OCI-LY7 (cell line): ENCODE results near the gene KCNIP3. TPM values are rescaled to one million over a fixed set of nuclear protein-coding genes. Genes with fewer than 3 reads are reported as not detected.

ENCODE experiments used
- BruUV-seq: library from RNA; stranded (reverse); fragments of 400-500 nt; replicated peaks from 2 replicates; lab custom pipeline; 2021; lab: Mats Ljungman, UMichigan
- CTCF ChIA-PET: fragments of 300-600 bp; sonication (Branson Sonifier 250); formaldehyde crosslinking; loops from one replicate; lab custom pipeline; 2022; ENCODE audit warnings: antibody characterized with exemption; ENCODE audit not compliant: unreplicated experiment; lab: Charles Lee
- POLR2A ChIA-PET: fragments of 300-600 bp; sonication (Branson Sonifier 250); formaldehyde crosslinking; loops from one replicate; lab custom pipeline; 2022; ENCODE audit warnings: antibody characterized with exemption; lab: Charles Lee
- DNase-seq: peaks from one replicate; pipeline ENCODE4 v3.0.0-alpha.2; 2015; ENCODE audit warnings: low spot score
- H2AFZ ChIP-seq: fragments of 200-600 bp; sonication (generic), shearing (Covaris generic); 2 replicates; pipeline ENCODE4 v1.6.1; 2014; ENCODE audit warnings: mild to moderate bottlenecking, antibody characterized with exemption, low read length, moderate library complexity
- H3K27ac ChIP-seq: fragments of 200-600 bp; sonication (generic); 2 replicates; pipeline ENCODE4 v1.5.1; 2014; ENCODE audit warnings: mixed run types, low read depth, mild to moderate bottlenecking, moderate library complexity, low read length, inconsistent platforms; ENCODE audit not compliant: poor library complexity, severe bottlenecking
- H3K36me3 ChIP-seq: fragments of 200-600 bp; sonication (generic); 2 replicates; pipeline ENCODE4 v1.6.1; 2014; ENCODE audit warnings: mild to moderate bottlenecking, antibody characterized with exemption, low read length, moderate library complexity, mixed read lengths; ENCODE audit not compliant: insufficient read depth
- H3K4me1 ChIP-seq: fragments of 200-600 bp; sonication (generic); 2 replicates; pipeline ENCODE4 v1.5.1; 2014; ENCODE audit warnings: mild to moderate bottlenecking, low read length; ENCODE audit not compliant: insufficient read depth, poor library complexity, severe bottlenecking
- H3K4me2 ChIP-seq: fragments of 200-600 bp; sonication (generic); 2 replicates; pipeline ENCODE4 v1.6.1; 2014; ENCODE audit warnings: mild to moderate bottlenecking, low read length
- H3K4me3 ChIP-seq: fragments of 200-600 bp; sonication (generic); 2 replicates; pipeline ENCODE4 v1.5.1; 2014; ENCODE audit warnings: mild to moderate bottlenecking, low read depth, low read length; ENCODE audit not compliant: poor library complexity, severe bottlenecking
- H3K79me2 ChIP-seq: fragments of 200-600 bp; sonication (generic); 2 replicates; pipeline ENCODE4 v1.6.1; 2016; ENCODE audit warnings: low read depth, mild to moderate bottlenecking, low read length, moderate library complexity, mixed read lengths; ENCODE audit not compliant: insufficient read depth
- H3K9me2 ChIP-seq: fragments of 200-600 bp; sonication (generic); 2 replicates; pipeline ENCODE4 v1.6.1; 2016; ENCODE audit warnings: mild to moderate bottlenecking, low read length, mixed read lengths; ENCODE audit not compliant: insufficient read depth
- H3K9me3 ChIP-seq: fragments of 200-600 bp; sonication (generic); 2 replicates; pipeline ENCODE4 v1.6.1; 2014; ENCODE audit warnings: mild to moderate bottlenecking, mixed run types, low read length, mixed read lengths
- H4K20me1 ChIP-seq: fragments of 200-600 bp; sonication (generic); 2 replicates; pipeline ENCODE4 v1.6.1; 2014; ENCODE audit warnings: mild to moderate bottlenecking, antibody characterized with exemption, low read length, moderate library complexity, mixed read lengths; ENCODE audit not compliant: insufficient read depth
- EZH2phosphoT487 ChIP-seq: fragments of 200-600 bp; sonication (generic); IDR thresholded peaks from 2 replicates; pipeline ENCODE4 v1.6.1; 2018; ENCODE audit warnings: low read depth, borderline replicate concordance, mild to moderate bottlenecking, mixed run types, antibody characterized with exemption, low read length, moderate library complexity, mixed read lengths
- intact Hi-C: fragments of 100-400 bp; cut with micrococcal nuclease; formaldehyde crosslinking; loops from one replicate; pipeline ENCODE4 v1.10.0; 2022; ENCODE audit not compliant: unreplicated experiment
- total RNA-seq, 2 experiments: library from RNA; depleted of rRNA in 1 of 2; stranded (reverse); fragments of >200 nt in 1 of 2; shearing (Covaris generic) in 1 of 2; gene quantifications; 2 replicates each; pipeline ENCODE4 v1.2.3, GENCODE V29; 2014 to 2022
- TF ChIP-seq, protein P1 (sequence below): fragments of 200-600 bp; sonication (generic); conservative IDR thresholded peaks from 2 replicates; pipeline ENCODE4 v1.5.1; 2014; ENCODE audit warnings: mild to moderate bottlenecking, antibody characterized with exemption, low read length, moderate library complexity, mixed read lengths

The KCNIP3 gene
- total RNA-seq, 2 experiments from 2014 or later: not detected

DNA sequence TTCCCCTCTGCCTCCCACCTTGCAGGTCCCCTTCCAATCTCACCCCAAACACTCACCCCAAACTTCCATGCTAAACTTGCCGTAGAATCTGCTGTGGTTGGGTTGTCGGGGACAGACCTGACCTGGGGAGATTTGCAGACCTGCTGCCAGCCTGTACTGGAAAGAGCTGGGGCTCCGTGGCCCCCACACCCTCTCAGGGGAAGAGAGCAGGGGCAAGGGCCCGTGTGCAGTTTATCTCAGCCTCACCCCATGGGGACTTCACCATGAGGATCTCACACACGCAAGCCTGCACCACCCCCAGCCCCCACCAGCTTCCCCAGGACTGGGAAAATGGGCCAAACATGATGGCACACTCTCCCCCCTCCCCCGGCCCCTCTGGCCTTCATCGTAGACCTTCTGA lies 30.7 kb downstream of the KCNIP3 start:
- H3K4me2 ChIP-seq: no peak overlapping the region
- POLR2A ChIA-PET: no interaction called here
- DNase-seq: no peak
- intact Hi-C loops: no loop called here
- H3K36me3 ChIP-seq: no peaks in the 10 kb centered on the region
- no TSS peak for BruUV-seq
- no peaks in the 10 kb centered on the region for H3K9me2 ChIP-seq
- CTCF ChIA-PET: no interaction called here
- H3K27ac ChIP-seq: no peak overlapping the region
- H3K4me3 ChIP-seq: no peak overlapping the region
- no peaks in the 10 kb centered on the region for H3K9me3 ChIP-seq
- H2AFZ ChIP-seq: no peak overlapping the region
- no peaks in the 10 kb centered on the region for H4K20me1 ChIP-seq
- TF ChIP-seq, protein P1, sequence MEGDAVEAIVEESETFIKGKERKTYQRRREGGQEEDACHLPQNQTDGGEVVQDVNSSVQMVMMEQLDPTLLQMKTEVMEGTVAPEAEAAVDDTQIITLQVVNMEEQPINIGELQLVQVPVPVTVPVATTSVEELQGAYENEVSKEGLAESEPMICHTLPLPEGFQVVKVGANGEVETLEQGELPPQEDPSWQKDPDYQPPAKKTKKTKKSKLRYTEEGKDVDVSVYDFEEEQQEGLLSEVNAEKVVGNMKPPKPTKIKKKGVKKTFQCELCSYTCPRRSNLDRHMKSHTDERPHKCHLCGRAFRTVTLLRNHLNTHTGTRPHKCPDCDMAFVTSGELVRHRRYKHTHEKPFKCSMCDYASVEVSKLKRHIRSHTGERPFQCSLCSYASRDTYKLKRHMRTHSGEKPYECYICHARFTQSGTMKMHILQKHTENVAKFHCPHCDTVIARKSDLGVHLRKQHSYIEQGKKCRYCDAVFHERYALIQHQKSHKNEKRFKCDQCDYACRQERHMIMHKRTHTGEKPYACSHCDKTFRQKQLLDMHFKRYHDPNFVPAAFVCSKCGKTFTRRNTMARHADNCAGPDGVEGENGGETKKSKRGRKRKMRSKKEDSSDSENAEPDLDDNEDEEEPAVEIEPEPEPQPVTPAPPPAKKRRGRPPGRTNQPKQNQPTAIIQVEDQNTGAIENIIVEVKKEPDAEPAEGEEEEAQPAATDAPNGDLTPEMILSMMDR: no peak
- TF ChIP-seq EZH2phosphoT487: no peak
- H3K4me1 ChIP-seq: no peaks in the 10 kb centered on the region
- no peaks in the 10 kb centered on the region for H3K79me2 ChIP-seq

DNA sequence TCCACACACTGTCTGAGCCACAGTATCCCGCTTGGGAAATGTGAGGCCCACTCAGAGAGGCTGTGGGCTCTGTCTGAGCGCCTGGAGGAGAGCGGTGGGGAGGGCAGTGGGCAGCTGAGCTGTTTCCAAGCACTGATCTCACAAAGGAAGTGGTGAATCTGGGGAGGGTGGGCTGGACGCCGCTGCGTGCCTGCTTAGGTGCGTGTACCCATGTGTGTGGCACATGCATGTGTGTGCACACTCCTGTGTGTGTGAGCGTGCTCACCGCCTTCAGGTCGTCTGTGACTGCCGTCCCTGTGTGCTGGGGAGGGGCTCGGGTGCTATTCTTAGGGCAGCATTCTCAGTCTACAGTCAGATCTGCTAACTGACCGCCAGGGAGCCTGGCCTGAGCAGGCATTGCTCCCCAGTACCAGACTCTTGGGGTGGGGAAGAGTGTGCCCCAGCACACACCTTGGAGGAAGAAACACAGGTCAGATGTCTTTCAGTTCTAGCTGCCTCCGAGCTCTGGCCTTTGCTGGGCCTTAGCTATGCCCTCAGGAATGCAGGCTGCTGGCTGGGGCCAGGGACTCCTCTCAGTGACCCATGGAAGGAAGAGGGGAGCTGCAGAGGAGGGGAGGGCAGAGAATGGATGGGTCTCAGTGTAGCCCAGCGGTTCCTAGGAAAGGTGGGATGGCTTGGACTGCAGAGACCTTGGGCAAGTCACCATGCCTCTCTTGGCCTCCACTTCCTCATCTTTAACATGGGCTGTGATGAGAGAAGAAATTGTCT lies 31.4 kb downstream of the KCNIP3 start:
- CTCF ChIA-PET: no interaction called here
- Histone ChIP-seq H3K27ac (no peak overlapping the region), H3K36me3 (no peaks in the 10 kb centered on the region), H2AFZ (no peak overlapping the region), H3K4me3 (no peak overlapping the region), H3K4me1 (no peaks in the 10 kb centered on the region), H4K20me1 (no peaks in the 10 kb centered on the region), H3K79me2 (no peaks in the 10 kb centered on the region), H3K9me2 (no peaks in the 10 kb centered on the region), H3K4me2 (no peak overlapping the region), H3K9me3 (no peaks in the 10 kb centered on the region)
- DNase-seq: no peak
- BruUV-seq: no TSS peak
- TF ChIP-seq, protein P1: no peak
- TF ChIP-seq EZH2phosphoT487: no peak
- POLR2A ChIA-PET: no interaction called here
- intact Hi-C loops: no loop called here

DNA sequence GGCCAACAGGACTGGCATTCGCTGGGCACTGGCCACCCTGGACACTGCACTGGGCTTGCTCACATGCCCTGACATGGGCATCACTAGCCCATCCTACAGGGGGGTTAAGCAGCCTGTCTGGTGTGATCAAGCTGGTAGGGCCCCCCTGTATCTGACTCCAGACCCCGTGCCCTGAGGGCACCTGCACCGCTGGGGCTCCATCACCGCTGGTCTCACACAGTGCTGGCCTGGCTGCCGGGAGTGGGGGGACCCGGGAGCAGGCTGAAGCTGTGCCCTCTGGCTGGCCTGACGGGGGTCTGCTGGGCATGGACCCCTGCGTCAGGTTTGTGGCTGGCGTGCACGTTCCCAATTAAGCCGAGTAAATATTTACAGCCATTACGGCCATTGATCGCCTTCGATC lies 32.3 kb downstream of the KCNIP3 start:
- intact Hi-C loops: no loop called here
- TF ChIP-seq, protein P1: no peak
- no peak for TF ChIP-seq EZH2phosphoT487
- H4K20me1 ChIP-seq: no peaks in the 10 kb centered on the region
- no peaks in the 10 kb centered on the region for H3K36me3 ChIP-seq
- BruUV-seq: no TSS peak
- no peaks in the 10 kb centered on the region for H3K9me2 ChIP-seq
- H3K4me2 ChIP-seq: no peak overlapping the region
- H2AFZ ChIP-seq: no peak overlapping the region
- no peak overlapping the region for H3K4me3 ChIP-seq
- H3K4me1 ChIP-seq: no peaks in the 10 kb centered on the region
- no peaks in the 10 kb centered on the region for H3K79me2 ChIP-seq
- ChIA-PET CTCF (no interaction called here), POLR2A (no interaction called here)
- H3K9me3 ChIP-seq: no peaks in the 10 kb centered on the region
- DNase-seq: no peak
- H3K27ac ChIP-seq: no peak overlapping the region
